ENCODE measurements around the gene MAP3K20. TPM values are rescaled to one million over a fixed set of nuclear protein-coding genes. Genes with fewer than 3 reads are reported as not detected.

Gene MAP3K20
- total RNA-seq, 2 experiments from 2014 or later = 6.5 to 7.0 TPM

DNA sequence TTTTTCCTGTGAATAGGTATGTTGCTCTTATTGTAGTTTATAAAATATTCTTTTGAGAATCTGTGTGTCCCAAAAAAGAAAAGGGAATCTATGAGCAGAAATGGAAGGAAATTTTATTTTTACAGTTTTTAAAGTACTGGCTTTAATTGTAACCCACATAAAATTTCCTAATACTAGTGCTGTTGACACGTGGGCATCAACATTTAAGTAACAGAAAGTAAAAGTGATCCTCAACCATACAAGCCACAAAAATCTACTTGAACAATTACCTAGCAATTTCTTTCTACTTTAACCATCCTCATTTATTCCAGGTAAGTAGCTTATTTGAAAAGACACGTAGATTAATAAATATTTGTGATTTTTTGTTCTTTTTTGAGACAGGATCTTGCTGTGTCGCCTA lies 62.0 kb downstream of the MAP3K20 start:
- Mint-ChIP-seq H3K4me3 (no peak overlapping the region), H3K27ac (no peak overlapping the region), H3K4me1 (ENCODE audit: low read depth) (peaks cover 29% of the 10 kb centered on the region), H3K27me3 (peaks cover 31% of the 10 kb centered on the region), H3K36me3 (no peaks in the 10 kb centered on the region), H3K9me3 (peaks cover 3% of the 10 kb centered on the region)
- no peak for DNase-seq
- CTCF ChIA-PET = interaction anchor here (0.7 kb wide), 1 partner anchor 37 kb away, joined by 4 read pairs; no protein-coding TSS in a partner anchor
- POLR2A ChIA-PET = interaction anchor here (1.1 kb wide), 1 partner anchor 27 kb away, joined by 3 read pairs; no protein-coding TSS in a partner anchor
- intact Hi-C loops (cut with micrococcal nuclease) = no loop called here

DNA sequence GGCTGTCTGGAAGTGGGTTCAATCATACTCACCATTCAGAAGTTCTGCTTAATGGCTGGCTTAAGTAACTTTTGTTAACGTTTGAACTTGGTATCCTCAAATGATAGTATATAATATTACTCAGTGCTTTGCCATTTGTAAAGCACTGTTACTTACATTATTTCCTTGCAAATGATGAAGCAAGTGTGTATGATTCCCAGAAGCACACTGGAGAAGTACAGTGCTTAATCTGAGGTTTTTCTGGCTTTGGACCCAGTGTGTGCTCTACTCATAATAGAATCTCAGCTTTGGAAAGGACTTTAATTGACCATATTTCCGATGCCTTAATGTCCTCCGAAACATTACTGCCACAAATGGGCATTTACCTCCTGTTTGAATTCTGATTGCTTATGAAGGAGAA lies 63.3 kb downstream of the MAP3K20 start:
- Mint-ChIP-seq H3K36me3 (no peaks in the 10 kb centered on the region), H3K4me1 (ENCODE audit: low read depth) (peaks cover 22% of the 10 kb centered on the region), H3K9me3 (peaks cover 3% of the 10 kb centered on the region), H3K27ac (no peak overlapping the region), H3K27me3 (peaks cover 31% of the 10 kb centered on the region), H3K4me3 (no peak overlapping the region)
- intact Hi-C loops (cut with micrococcal nuclease) = no loop called here
- POLR2A ChIA-PET = no interaction called here
- DNase-seq = no peak
- CTCF ChIA-PET = no interaction called here

DNA sequence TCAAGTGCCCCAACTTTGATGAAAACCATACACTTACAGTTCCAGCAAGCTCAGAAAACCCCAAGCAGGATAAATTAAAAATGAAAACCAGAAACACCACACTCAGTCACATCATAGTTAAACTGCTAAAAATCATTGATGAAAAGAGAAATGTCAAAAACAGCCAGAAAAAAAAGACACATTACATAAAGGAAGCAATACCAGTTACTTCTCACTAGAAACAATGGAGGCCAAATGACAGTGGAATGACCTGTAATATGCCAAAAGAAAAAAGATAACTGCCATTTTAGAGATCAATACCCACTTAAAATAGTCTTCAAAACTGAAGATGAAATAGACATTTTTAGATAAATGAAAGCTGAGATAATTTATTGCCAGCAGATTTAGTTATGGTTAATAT lies 66.0 kb downstream of the MAP3K20 start:
- Mint-ChIP-seq H3K9me3 (peaks cover 3% of the 10 kb centered on the region), H3K4me1 (ENCODE audit: low read depth) (peaks cover 11% of the 10 kb centered on the region), H3K36me3 (no peaks in the 10 kb centered on the region), H3K27ac (no peak overlapping the region), H3K27me3 (peaks cover 12% of the 10 kb centered on the region), H3K4me3 (no peak overlapping the region)
- DNase-seq = no peak
- ChIA-PET CTCF (interaction anchor here (0.7 kb wide), 1 partner anchor 29 kb away, joined by 5 read pairs; no protein-coding TSS in a partner anchor), POLR2A (no interaction called here)
- intact Hi-C loops (cut with micrococcal nuclease) = no loop called here

DNA sequence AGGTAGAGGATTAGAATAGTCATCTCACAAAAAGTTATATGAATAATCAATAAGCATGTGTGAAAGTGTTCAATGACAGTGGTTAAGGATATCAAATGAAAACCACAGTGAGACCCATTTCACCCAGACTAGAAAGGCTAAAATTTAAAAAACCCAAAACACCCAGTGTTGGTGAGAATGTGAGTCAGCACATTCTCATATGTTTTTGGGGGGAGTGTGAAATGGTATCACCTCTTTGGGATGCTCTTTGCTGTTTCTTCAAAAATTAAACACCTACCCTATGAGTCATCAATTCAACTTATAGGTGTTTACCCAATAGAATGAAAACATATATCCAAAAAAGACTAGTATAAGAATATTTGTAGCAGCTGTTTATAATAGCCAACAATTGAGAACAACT lies 69.8 kb downstream of the MAP3K20 start:
- ChIA-PET CTCF (no interaction called here), POLR2A (interaction anchor here (0.6 kb wide), 1 partner anchor 1028 kb away, joined by 3 read pairs; no protein-coding TSS in a partner anchor)
- H3K9me3 Mint-ChIP-seq = peaks cover 3% of the 10 kb centered on the region
- H3K4me1 Mint-ChIP-seq (ENCODE audit: low read depth) = peaks cover 23% of the 10 kb centered on the region
- H3K27me3 Mint-ChIP-seq = peaks cover 10% of the 10 kb centered on the region
- no peak overlapping the region for H3K27ac Mint-ChIP-seq
- intact Hi-C loops (cut with micrococcal nuclease) = loop anchor here (5.0 kb wide), 1 partner anchor 43 kb away; no protein-coding TSS in a partner anchor
- no peaks in the 10 kb centered on the region for H3K36me3 Mint-ChIP-seq
- no peak for DNase-seq
- H3K4me3 Mint-ChIP-seq = no peak overlapping the region

DNA sequence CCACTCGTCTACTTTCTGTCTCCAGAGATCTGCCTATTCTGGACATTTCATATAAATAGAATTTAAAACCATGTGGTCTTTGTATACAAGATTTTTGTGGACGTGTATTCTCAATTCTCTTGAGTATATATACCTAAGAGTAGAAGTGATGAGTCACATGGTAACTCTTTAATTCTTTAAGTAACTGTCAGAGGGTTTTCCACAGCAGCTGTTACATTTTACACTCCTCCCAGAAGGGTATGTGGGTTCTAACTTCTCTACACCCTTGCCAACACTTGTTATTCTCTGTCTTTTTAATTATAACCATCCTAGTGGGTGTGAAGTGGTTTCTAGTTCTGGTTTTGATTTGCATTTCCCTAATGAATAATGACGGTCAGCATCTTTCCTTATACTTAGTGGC lies 70.9 kb downstream of the MAP3K20 start:
- H3K4me1 Mint-ChIP-seq (ENCODE audit: low read depth) = peaks cover 29% of the 10 kb centered on the region
- DNase-seq = no peak
- peaks cover 8% of the 10 kb centered on the region for H3K27me3 Mint-ChIP-seq
- POLR2A ChIA-PET = no interaction called here
- peaks cover under 1% of the 10 kb centered on the region for H3K9me3 Mint-ChIP-seq
- H3K4me3 Mint-ChIP-seq = no peak overlapping the region
- intact Hi-C loops (cut with micrococcal nuclease) = loop anchor here (5.0 kb wide), 1 partner anchor 44 kb away; no protein-coding TSS in a partner anchor
- H3K27ac Mint-ChIP-seq = no peak overlapping the region
- no peaks in the 10 kb centered on the region for H3K36me3 Mint-ChIP-seq
- CTCF ChIA-PET = no interaction called here

DNA sequence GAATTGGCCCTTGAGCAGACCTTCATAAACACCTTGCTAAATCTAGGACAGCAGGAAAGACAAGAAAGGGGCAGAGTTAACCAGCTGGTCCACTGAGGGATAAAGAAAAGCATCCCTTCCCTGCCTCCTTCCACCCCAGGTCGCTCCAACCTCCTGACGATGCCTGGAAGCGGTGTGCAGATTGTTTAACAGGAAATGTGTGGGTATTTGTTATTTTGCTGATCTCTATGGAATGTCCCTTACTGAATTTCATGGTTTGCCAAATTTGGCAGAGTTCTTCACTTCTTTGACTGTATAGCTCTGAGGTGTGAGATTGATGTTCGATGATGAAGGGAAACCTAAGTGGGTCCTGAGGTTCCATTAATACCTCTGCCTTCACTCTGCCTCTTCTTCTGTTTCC lies 72.9 kb downstream of the MAP3K20 start:
- POLR2A ChIA-PET = no interaction called here
- Mint-ChIP-seq H3K4me3 (no peak overlapping the region), H3K36me3 (no peaks in the 10 kb centered on the region), H3K27me3 (peaks cover 7% of the 10 kb centered on the region), H3K27ac (no peak overlapping the region), H3K4me1 (ENCODE audit: low read depth) (peaks cover 37% of the 10 kb centered on the region), H3K9me3 (no peaks in the 10 kb centered on the region)
- CTCF ChIA-PET = interaction anchor here (1.4 kb wide), 1 partner anchor 121 kb away, joined by 3 read pairs; no protein-coding TSS in a partner anchor
- intact Hi-C loops (cut with micrococcal nuclease) = loop anchor here (5.0 kb wide), 1 partner anchor 46 kb away; no protein-coding TSS in a partner anchor
- DNase-seq = no peak

DNA sequence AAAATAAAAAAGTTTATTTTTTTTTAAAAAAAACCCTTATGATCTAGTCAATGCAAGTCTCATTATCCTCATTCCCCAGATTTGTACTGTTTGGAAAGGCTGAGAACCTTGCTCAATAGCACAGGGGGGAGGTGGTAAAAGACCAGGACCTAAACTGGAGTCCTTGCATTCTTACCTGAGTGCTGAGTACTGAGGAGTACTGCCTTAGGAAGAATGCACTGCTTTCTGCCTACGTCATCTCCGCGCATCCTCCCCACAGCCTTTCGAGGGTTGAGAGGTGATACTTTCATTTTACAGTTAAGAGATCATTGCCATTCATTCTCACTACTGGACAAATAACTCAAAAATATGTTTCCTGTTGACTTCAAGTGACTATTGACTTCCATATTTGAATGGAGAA lies 73.8 kb downstream of the MAP3K20 start:
- Mint-ChIP-seq H3K36me3 (no peaks in the 10 kb centered on the region), H3K27me3 (peaks cover 9% of the 10 kb centered on the region), H3K27ac (peak overlapping the region; percentile 59), H3K4me3 (no peak overlapping the region), H3K4me1 (ENCODE audit: low read depth) (peaks cover 37% of the 10 kb centered on the region), H3K9me3 (no peaks in the 10 kb centered on the region)
- DNase-seq = peak; percentile 82
- intact Hi-C loops (cut with micrococcal nuclease) = loop anchor here (1.0 to 5.0 kb wide), 3 partner anchors 47 to 205 kb away; partner anchors contain the start of gene CDCA7
- POLR2A ChIA-PET = no interaction called here
- CTCF ChIA-PET = interaction anchor here (1.4 to 2.3 kb wide), 2 partner anchors 61 to 122 kb away, joined by 3 to 7 read pairs; no protein-coding TSS in a partner anchor

DNA sequence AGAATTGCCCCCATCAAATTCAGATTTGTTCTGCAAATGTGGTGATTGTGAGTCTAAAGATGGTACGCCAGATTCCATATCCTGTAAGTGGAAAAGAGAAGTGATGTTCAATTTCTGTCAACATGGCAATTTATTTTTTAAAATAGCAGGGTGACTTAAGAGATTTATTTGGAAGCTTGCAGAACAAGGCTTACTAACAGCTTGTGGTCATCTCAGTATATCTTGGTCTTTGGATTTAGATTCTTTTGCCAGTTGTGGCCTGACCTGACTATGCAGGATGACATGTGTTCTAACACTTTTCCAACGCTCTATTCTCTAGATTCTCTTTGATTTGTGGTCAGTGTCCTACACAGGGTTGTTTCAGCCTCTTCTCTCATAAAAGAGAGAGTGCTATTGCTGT lies 74.4 kb downstream of the MAP3K20 start:
- no peak for DNase-seq
- no peaks in the 10 kb centered on the region for H3K9me3 Mint-ChIP-seq
- H3K27me3 Mint-ChIP-seq = peaks cover 13% of the 10 kb centered on the region
- no peaks in the 10 kb centered on the region for H3K36me3 Mint-ChIP-seq
- intact Hi-C loops (cut with micrococcal nuclease) = no loop called here
- no peak overlapping the region for H3K4me3 Mint-ChIP-seq
- ChIA-PET CTCF (interaction anchor here (2.3 to 2.7 kb wide), 2 partner anchors 61 to 123 kb away, joined by 7 to 9 read pairs; no protein-coding TSS in a partner anchor), POLR2A (no interaction called here)
- peaks cover 36% of the 10 kb centered on the region for H3K4me1 Mint-ChIP-seq (ENCODE audit: low read depth)
- H3K27ac Mint-ChIP-seq = peak overlapping the region; percentile 59

DNA sequence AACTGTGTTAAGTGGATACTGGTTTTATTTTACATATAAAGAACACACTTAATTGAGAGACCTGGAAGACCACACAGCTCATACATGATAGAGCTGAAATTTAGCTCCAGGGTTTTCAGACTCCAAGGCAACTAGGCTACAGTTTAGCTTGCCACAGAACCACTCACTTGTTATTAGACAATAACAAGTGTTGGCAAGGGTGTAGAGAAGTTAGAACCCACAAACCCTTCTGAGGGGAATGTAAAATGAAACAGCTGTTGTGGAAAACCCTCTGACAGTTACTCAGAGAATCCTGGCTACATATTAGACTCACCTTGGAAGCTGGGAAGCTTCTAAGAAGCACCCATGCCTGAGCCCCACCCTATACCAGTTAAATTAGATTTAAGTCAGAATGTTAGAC lies 75.3 kb downstream of the MAP3K20 start:
- Mint-ChIP-seq H3K4me1 (ENCODE audit: low read depth) (peaks cover 34% of the 10 kb centered on the region), H3K4me3 (no peak overlapping the region), H3K9me3 (no peaks in the 10 kb centered on the region), H3K27ac (no peak overlapping the region), H3K36me3 (no peaks in the 10 kb centered on the region), H3K27me3 (peaks cover 16% of the 10 kb centered on the region)
- intact Hi-C loops (cut with micrococcal nuclease) = loop anchor here (1.0 kb wide), 3 partner anchors 18 to 102 kb away; no protein-coding TSS in a partner anchor
- POLR2A ChIA-PET = interaction anchor here (1.1 to 1.6 kb wide), 2 partner anchors 18 to 19 kb away, joined by 3 to 12 read pairs; no protein-coding TSS in a partner anchor
- no peak for DNase-seq
- CTCF ChIA-PET = interaction anchor here (0.5 to 2.7 kb wide), 3 partner anchors 60 to 157 kb away, joined by 5 to 9 read pairs (median 7); no protein-coding TSS in a partner anchor

DNA sequence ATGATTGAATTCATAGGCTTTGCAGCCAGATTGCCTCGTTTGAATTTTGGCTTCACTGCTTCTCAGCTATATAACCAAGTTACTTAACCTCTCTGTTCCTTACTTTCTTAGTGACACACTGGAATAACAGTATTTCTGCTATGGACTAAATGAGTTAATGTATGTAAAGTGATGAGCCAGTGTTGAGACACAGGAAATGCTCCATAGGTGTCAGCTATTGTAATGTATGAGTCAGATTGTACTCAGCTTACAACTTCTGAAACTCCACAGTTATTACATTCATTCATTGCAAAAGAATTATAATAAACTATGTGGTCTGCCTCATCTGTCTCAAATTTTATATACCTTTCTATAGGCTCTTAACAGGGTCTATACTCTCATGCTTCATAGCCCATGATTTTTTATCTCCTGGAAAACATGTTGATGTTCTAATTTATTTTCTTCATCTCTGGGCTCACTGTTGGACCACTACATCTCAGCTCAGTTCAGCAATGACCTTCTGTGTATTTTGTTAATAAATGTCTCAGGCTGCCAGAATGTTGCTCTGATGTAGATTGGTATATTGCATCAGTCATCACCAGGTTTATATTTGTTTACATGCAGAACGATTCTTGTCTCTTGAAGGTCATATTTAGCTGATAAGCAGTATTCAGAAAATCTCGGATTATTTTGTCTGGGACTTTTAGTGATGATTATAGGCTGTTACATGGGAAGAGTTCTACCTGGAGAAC lies 76.2 kb downstream of the MAP3K20 start:
- intact Hi-C loops (cut with micrococcal nuclease) = loop anchor here (1.0 kb wide), 3 partner anchors 19 to 103 kb away; no protein-coding TSS in a partner anchor
- ChIA-PET POLR2A (interaction anchor here (1.0 to 1.6 kb wide), 3 partner anchors 19 to 103 kb away, joined by 3 to 12 read pairs (median 3); no protein-coding TSS in a partner anchor), CTCF (interaction anchor here (1.4 to 2.7 kb wide), 3 partner anchors 59 to 1189 kb away, joined by 4 to 9 read pairs (median 7); no protein-coding TSS in a partner anchor)

DNA sequence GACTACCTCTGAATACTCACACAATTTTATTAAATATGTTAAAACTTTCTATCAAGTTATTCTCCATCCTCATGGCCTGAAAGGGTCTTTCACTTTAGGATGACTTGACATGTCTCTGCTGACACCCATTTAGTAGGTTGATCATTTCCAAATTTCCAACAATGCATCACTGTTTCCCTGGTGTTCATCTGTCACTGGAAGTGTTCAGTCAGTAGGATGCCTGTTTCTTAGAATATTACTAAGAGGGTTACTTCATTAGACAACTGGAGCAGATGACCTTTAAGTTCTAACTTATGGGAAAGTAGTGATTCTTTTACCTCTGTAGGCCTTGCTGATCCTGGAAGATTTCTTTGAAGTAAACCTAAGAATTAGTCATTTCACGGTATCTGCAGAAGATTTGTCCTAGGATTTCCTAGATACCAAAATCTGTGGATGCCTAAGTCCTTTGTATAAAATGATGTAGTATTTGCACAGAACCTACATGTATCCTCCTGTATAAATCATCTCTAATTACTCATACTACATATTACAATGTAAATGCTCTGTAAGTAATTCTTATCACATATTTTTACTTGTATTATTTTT lies 77.7 kb downstream of the MAP3K20 start:
- H3K9me3 Mint-ChIP-seq = no peaks in the 10 kb centered on the region
- H3K27ac Mint-ChIP-seq = no peak overlapping the region
- no peak overlapping the region for H3K4me3 Mint-ChIP-seq
- no peak for DNase-seq
- H3K4me1 Mint-ChIP-seq (ENCODE audit: low read depth) = peaks cover 31% of the 10 kb centered on the region
- H3K36me3 Mint-ChIP-seq = no peaks in the 10 kb centered on the region
- intact Hi-C loops (cut with micrococcal nuclease) = no loop called here
- H3K27me3 Mint-ChIP-seq = peaks cover 15% of the 10 kb centered on the region
- ChIA-PET CTCF (no interaction called here), POLR2A (no interaction called here)

More for the DNA sequence above, 76.2 kb downstream of the MAP3K20 start:
- H3K27ac Mint-ChIP-seq = no peak overlapping the region
- no peaks in the 10 kb centered on the region for H3K36me3 Mint-ChIP-seq
- H3K4me1 Mint-ChIP-seq (ENCODE audit: low read depth) = peaks cover 32% of the 10 kb centered on the region
- H3K27me3 Mint-ChIP-seq = peaks cover 16% of the 10 kb centered on the region
- no peak for DNase-seq
- H3K9me3 Mint-ChIP-seq = no peaks in the 10 kb centered on the region
- H3K4me3 Mint-ChIP-seq = no peak overlapping the region

DNA sequence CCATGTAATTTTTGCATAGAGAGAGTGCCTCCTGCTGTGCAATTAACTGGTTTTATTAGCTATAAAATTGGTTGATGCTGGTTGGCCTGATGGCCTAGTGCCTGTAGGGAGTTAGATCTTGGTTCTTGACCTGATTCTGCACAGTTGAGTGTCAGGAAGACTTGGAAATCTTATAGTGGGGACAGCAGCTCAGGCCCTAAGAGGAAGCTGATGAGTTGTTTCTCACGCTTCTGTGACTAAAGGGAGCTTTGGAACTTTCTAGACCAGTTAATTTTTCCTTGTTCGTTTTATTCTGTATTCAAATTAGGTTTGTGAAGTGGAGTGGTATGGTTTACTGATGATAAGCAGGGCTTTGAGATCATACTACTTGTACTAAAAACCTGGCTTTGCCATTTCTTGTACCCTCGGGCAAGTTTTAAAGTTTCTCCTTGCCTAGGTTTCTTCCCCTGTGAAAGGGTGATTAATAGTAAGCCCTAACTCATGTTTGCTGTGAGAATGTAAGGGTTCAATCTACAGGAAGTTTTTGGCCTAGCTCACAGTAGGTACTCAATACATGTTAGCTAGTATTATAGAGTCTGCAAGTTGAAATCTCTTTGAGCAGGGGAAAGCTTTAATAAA lies 82.1 kb downstream of the MAP3K20 start:
- Mint-ChIP-seq H3K9me3 (no peaks in the 10 kb centered on the region), H3K27me3 (peaks cover 10% of the 10 kb centered on the region), H3K36me3 (no peaks in the 10 kb centered on the region), H3K27ac (no peak overlapping the region), H3K4me3 (no peak overlapping the region), H3K4me1 (ENCODE audit: low read depth) (no peaks in the 10 kb centered on the region)
- ChIA-PET POLR2A (interaction anchor here (1.1 kb wide), 1 partner anchor 14 kb away, joined by 3 read pairs; no protein-coding TSS in a partner anchor), CTCF (no interaction called here)
- intact Hi-C loops (cut with micrococcal nuclease) = no loop called here
- DNase-seq = no peak

Data from activated CD4-positive, alpha-beta memory T cell treated with anti-CD3 and anti-CD28 coated beads for 36 hours (primary cell).